UCSD-AML1 (cell line): ENCODE data around the gene LAMTOR1.

Source experiments
- DNase-seq: peaks from one replicate; lab custom pipeline; 2025; ENCODE audit not compliant: unreplicated experiment; lab: John Stamatoyannopoulos, UW

LAMTOR1 gene

DNA sequence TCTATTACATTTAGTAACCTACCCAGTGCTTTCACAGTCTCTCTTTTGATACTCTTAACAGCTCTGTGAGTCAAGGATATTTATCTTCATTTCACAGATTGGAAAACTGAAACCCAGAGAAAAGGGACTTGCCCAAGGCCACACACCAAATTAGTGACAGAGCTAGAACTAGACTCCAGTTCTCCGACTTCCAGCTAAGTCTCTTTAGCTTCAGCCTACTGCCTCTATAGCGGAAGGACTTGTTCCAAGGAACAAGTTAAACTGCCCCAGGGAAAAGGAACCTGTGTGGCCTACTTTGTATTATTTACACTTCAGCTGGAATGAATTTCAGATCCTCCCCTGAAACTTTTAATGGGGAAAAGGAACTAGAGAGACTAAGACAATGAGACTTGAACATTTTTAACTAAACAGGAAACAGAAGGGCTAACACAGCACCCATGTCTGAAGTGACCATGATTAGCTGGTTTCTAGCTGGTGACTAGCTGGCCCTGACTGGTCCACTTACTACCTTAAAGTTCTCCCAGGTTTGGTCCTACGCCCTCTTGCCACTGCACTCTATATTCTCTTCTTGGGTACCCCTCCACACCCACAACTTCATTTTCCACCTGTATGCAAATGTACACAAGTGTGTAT, 21.2 kb downstream of the LAMTOR1 start:
- DNase-seq = no peak

DNA sequence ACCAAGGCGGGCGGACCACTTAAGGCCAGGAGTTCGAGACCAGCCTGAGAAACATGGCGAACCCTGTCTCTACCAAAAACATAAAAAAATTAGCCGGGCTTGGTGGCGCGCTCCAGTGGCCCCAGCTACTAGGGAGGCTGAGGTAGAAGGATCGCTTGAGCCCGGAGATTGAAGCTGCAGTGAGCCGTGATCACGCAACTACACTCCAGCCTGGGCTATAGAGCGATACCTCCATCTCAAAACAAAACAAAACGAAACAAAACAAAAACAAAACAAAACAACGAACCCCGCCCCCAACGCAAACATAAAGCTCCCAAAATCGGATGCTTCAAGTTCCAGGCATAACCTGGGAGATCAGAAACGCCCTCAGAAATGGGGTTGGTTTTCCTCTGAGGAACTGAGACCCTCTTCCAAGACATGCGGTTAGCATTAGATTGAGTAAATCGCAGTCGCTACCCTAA, 21.9 kb downstream of the LAMTOR1 start:
- DNase-seq = no peak

DNA sequence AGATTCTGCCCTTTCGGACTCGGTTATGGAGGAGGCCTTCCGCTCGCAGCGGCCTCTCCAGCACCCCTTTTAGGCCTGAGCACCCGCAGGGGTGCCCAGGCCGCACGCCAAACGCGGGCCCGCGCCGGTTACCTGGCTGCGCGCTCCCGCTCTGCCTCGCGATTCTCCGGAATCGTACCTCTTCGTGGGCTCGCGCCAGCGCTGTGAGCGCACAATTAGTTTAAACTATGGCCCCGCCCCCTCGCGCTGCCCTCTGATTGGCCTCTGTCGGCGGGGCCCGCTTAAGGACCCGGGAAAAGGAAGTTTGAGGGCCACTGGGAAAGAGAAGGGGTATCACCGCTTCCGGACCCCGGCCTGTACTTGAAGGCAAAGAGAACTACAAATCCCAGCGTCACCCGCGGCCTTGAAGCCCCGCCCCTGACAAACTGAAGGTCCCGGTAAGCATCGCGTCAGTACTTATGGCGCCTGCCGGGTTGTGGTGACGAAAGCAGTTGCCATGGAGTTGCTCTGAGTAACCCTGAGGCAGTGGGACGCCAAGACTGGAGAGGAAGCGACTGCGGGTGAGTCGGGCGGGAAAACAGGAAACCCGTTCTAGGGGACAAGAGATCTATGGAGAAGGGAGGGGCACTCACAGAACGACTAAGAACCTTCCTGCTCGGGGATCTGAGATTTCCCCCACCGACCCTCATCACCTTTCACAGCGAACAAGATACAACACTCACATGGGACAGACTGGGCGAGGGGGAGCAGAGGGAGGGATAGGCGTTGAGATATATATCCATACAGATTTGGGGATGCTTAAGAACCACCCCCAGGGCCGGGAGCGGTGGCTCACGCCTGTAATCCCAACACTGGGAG, 22.5 kb downstream of the LAMTOR1 start, which contains the start of the genes LRRC51 and NUMA1:
Gene LRRC51 (plus strand): TSS at position 525 of the 858 bp plus-strand sequence. CDS start 8,234 bp downstream, outside the sequence.
Gene NUMA1 (minus strand): TSS at position 217 of the 858 bp plus-strand sequence. CDS start 44,599 bp downstream, outside the sequence.
- peak; percentile 100 for DNase-seq

DNA sequence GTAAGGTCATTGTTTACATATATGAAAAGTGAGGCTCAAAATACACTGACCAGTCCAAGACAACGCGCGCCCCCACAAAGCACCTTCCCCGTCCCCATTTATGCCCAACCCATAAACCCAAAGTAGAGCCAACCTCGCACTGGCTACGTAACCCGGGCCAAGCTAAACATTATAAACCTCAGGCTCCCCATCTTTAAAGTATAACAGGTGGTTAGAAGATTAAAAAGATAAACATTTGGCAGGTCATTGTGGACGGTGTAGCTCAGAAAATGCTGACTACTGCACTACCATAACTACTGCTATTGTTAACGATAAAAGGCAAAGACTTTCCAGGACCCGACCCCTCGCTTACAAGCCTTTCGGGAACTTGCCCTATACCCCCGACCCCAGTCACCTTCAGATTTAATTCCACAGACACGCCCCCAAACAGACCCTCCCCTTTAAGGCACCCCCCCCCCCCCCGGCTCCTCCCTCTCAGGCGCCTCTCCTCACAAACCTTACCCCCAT, 23.2 kb downstream of the LAMTOR1 start:
- no peak for DNase-seq

DNA sequence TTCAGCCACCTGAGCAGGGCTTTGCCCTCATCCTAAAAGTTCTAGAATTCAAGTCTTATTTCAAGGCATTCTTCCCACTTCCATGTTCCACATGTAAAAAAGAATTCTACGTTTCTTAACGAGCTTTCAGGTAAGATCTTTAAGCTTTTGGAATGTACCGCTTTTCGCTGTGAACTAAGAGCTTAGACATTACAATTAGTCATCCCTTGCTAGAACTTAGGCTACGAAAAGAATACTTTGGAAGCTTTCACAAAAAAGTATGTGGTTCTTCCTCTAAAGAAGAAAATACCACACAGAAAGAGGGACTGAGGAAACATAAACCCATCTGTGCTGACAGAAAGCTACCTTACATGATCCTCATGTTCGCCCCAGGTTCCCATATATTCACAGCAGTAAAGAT, 24.6 kb downstream of the LAMTOR1 start:
- DNase-seq = no peak

GRCh38 chr11:72075756-72076155, 27.3 kb downstream of the LAMTOR1 start:
- no peak for DNase-seq

DNA sequence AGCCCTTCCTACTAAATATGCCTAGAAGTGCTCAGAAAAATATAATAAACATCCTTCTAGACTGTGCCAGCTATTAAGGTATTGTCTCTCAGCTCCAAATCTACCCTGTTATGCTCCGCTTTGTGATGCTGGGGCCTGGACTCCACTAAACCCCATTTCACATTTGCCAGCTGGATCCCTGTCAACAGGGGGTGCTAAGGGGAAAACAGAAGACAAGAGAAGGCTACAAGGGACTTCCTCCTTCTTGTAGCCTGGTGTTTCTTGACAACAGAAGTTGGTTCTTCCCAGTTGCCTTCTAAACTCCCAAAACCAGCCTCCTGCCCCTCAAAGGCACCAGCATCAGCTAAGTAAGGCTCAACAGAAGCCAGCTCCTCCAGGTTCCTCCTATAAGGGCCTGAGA, 28.0 kb downstream of the LAMTOR1 start:
- peak; percentile 47 for DNase-seq

DNA sequence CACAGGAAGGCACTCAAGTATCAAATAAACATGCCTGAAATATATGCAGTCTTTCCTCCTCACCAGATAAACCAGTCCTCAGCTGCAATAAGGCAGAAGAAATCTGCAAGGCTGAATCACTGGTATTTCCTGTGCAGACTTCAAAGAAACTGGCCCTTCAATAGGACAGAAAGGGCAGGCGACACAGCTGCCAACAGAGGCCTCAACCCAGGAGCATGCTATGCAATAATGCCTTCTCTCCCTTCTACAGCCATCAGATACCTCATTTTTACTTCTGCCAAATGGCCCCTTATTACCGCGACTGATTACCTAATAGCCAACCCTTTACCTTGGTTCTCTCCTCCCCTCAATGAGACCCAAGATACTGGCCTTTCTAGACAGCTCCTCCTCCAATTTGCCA, 30.7 kb downstream of the LAMTOR1 start:
- no peak for DNase-seq

DNA sequence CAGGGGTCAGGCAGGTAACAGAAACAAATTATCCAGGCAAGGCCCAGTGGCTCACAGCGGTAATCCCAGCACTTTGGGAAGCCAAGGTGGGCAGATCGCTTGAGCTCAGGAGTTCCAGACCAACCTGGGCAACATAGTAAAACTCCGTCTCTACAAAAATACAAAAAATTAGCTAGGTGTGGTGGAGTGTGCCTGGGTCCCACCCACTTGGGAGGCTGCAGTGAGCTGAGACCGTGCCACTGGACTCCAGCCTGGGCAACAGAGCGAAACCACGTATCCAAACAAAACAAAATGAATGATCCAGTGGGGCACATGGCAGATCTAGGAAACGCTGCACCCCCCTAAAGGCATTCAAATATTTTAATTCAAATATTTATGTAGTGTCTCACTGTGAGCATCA, 32.6 kb downstream of the LAMTOR1 start:
- no peak for DNase-seq

GRCh38 chr11:72069787-72070251, 33.3 kb downstream of the LAMTOR1 start:
- peak; percentile 66 for DNase-seq

- no peak for DNase-seq
These were observed 33.9 kb downstream of the LAMTOR1 start for GRCh38 chr11:72069200-72069599.

- no peak for DNase-seq
These were observed 35.4 kb downstream of the LAMTOR1 start for GRCh38 chr11:72067676-72068075.

- no peak for DNase-seq
These were observed 35.8 kb downstream of the LAMTOR1 start for GRCh38 chr11:72067266-72067665.

GRCh38 chr11:72066855-72067254, 36.2 kb downstream of the LAMTOR1 start:
- DNase-seq = no peak

DNA sequence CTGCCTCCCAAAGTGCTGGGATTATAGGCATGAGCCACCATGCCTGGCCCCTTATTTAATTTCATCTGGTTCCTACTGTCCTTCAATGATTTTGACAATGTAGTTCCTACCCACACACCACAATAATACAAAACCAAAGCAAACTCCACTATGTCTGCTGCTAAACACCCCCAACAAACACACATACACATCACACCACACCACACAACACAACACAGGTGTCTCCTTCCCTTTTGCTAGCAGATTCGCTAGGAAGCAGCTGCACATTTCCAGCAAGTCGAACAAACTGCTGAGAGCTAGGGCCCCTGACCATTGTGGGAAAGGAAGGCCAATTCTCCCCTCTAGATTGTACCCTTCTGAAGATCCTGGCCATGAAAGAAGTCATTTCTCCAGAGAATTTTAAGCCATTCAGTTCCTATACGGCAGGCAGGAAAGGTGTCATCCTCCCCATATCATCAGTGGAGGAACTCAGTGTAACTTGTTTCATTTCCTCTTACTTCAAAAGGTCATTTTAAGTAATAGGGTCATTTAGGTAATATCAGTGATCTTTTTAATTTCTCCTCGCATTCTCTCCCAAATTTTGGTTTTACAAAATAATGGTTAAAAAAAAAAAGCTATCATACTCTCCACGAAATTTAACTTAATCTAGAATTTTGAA, 41.2 kb downstream of the LAMTOR1 start:
- DNase-seq = no peak

- DNase-seq = no peak
These were observed 44.6 kb downstream of the LAMTOR1 start for GRCh38 chr11:72058416-72059034.

DNA sequence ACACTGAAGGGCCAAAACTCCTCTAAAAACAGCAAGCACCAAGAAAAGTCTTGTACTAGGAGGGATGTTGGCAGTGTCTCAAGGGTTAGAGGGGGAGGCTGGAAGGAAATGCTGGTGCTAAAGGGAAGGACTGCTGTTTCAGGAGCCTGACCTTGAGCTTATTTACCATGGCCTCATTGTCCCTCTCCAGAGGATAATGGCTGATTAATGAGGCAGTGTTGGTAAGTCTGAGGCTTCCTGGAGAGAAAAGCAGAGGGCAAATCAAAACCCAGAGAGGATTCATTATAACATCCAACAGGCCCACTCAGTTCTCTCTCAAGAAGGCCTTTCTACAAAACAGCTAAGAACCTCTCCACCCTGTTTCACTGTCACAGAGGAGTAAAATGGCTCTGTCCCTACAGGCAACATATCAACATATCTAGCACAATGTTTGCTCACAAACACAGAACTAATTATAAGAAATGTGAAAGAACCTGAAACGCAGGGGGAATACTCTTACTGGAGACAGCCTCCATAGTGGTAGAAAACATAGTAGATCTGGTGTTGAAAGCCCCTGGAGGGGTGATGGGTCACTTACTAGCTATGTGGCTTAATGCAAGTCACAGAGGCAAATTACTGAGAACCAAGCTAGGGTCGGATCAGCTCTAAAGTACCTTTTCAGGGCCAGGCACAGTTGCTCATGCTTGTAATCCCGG, 54.2 kb downstream of the LAMTOR1 start:
- no peak for DNase-seq
